Measurements from ENCODE around the gene USH1C. TPM values are rescaled to one million over a fixed set of nuclear protein-coding genes. Genes with fewer than 3 reads are reported as not detected.

USH1C gene
- polyA plus RNA-seq (ENCODE audit: insufficient read length in 4 of 4) = 10 to 100 TPM in 3 of 4 donors, 1 to 10 TPM in 1; 1.7 to 71.2 (median 53.8) TPM

GRCh38 chr11:17544181-17544622 lies at the start of gene USH1C:
Gene USH1C, minus strand, starts transcription at chr11:17544416. Its CDS starts 109 bp downstream, at chr11:17544307.
- DNase-seq (ENCODE audit: low read depth in 4 of 4, low spot score in 3 of 4) = no peak

- DNase-seq (ENCODE audit: low read depth in 4 of 4, low spot score in 3 of 4) = no peak
Measured at GRCh38 chr11:17593466-17594245, 49.4 kb upstream of the USH1C start.

- no peak for DNase-seq (ENCODE audit: low read depth in 4 of 4, low spot score in 3 of 4)
Measured at GRCh38 chr11:17591293-17591692, 47.1 kb upstream of the USH1C start.

GRCh38 chr11:17590463-17590862 lies 46.2 kb upstream of the USH1C start:
- DNase-seq (ENCODE audit: low read depth in 4 of 4, low spot score in 3 of 4) = no peak

GRCh38 chr11:17588721-17589120 lies 44.5 kb upstream of the USH1C start:
- DNase-seq (ENCODE audit: low read depth in 4 of 4, low spot score in 3 of 4) = no peak

- DNase-seq (ENCODE audit: low read depth in 4 of 4, low spot score in 3 of 4) = no peak
Measured at GRCh38 chr11:17588166-17588565, 44.0 kb upstream of the USH1C start.

- no peak for DNase-seq (ENCODE audit: low read depth in 4 of 4, low spot score in 3 of 4)
Measured at GRCh38 chr11:17585911-17586695, 41.9 kb upstream of the USH1C start.

- no peak for DNase-seq (ENCODE audit: low read depth in 4 of 4, low spot score in 3 of 4)
Measured at GRCh38 chr11:17581732-17582053, 37.5 kb upstream of the USH1C start.

- no peak for DNase-seq (ENCODE audit: low read depth in 4 of 4, low spot score in 3 of 4)
Measured at GRCh38 chr11:17581036-17581731, 37.0 kb upstream of the USH1C start.

GRCh38 chr11:17580271-17580670 lies 36.1 kb upstream of the USH1C start:
- no peak for DNase-seq (ENCODE audit: low read depth in 4 of 4, low spot score in 3 of 4)

- DNase-seq (ENCODE audit: low read depth in 4 of 4, low spot score in 3 of 4) = no peak
Measured at GRCh38 chr11:17579451-17579850, 35.2 kb upstream of the USH1C start.

GRCh38 chr11:17578958-17579357 lies 34.7 kb upstream of the USH1C start:
- no peak for DNase-seq (ENCODE audit: low read depth in 4 of 4, low spot score in 3 of 4)

GRCh38 chr11:17578296-17578695 lies 34.1 kb upstream of the USH1C start:
- no peak for DNase-seq (ENCODE audit: low read depth in 4 of 4, low spot score in 3 of 4)

GRCh38 chr11:17575431-17576425 lies 31.5 kb upstream of the USH1C start:
- no peak for DNase-seq (ENCODE audit: low read depth in 4 of 4, low spot score in 3 of 4)

- no peak for DNase-seq (ENCODE audit: low read depth in 4 of 4, low spot score in 3 of 4)
Measured at GRCh38 chr11:17574141-17575091, 30.2 kb upstream of the USH1C start.

- no peak for DNase-seq (ENCODE audit: low read depth in 4 of 4, low spot score in 3 of 4)
Measured at GRCh38 chr11:17573526-17573925, 29.3 kb upstream of the USH1C start.

- no peak for DNase-seq (ENCODE audit: low read depth in 4 of 4, low spot score in 3 of 4)
Measured at GRCh38 chr11:17572791-17573460, 28.7 kb upstream of the USH1C start.

GRCh38 chr11:17572359-17572690 lies 28.1 kb upstream of the USH1C start:
- no peak for DNase-seq (ENCODE audit: low read depth in 4 of 4, low spot score in 3 of 4)

All from left renal pelvis (tissue), 4 donors.